H1 (cell line): ENCODE measurements around the gene TMEM120B. TPM values are rescaled to one million over a fixed set of nuclear protein-coding genes. Genes with fewer than 3 reads are reported as not detected.

Experiments used
- CHD7 ChIP-seq: fragments of 300-600 bp; sonication (generic); IDR thresholded peaks from 2 replicates; pipeline ENCODE4 v1.7.1; 2012; ENCODE audit warnings: low read length, moderate library complexity, mild to moderate bottlenecking, inconsistent platforms; ENCODE audit not compliant: insufficient replicate concordance
- EGR1 ChIP-seq: IDR thresholded peaks from 2 replicates; pipeline ENCODE4 v1.6.1; 2011; ENCODE audit warnings: low read depth, low read length, borderline replicate concordance
- JUN ChIP-seq: IDR thresholded peaks from 2 replicates; pipeline ENCODE4 v1.6.1; 2011; ENCODE audit warnings: low read depth, mild to moderate bottlenecking, improper control_type of control experiment, low read length
- JUND ChIP-seq: IDR thresholded peaks from 2 replicates; pipeline ENCODE4 v1.6.1; 2011; ENCODE audit warnings: mild to moderate bottlenecking, improper control_type of control experiment, low read length
- PHF8 ChIP-seq: fragments of 200-600 bp; sonication (generic); conservative IDR thresholded peaks from 2 replicates; pipeline ENCODE4 v1.7.1; 2012; ENCODE audit warnings: low read depth, mild to moderate bottlenecking, inconsistent platforms, low read length, moderate library complexity
- POLR2AphosphoS5 ChIP-seq: IDR thresholded peaks from 2 replicates; pipeline ENCODE4 v1.6.1; 2011; ENCODE audit warnings: low read depth, low read length
- TBP ChIP-seq: IDR thresholded peaks from 2 replicates; pipeline ENCODE4 v1.6.1; 2011; ENCODE audit warnings: low read depth, low read length, improper control_type of control experiment
- polyA plus RNA-seq, 7 experiments: library from polyadenylated mRNA; depleted of rRNA in 3 of 7; stranded (reverse) in 5 of 7; unstranded in 2 of 7; fragments of >200 nt in 5 of 7; fragments of 200-250 nt in 2 of 7; gene quantifications; 1 replicate in 5 of 7; 2 replicates in 1 of 7; 4 replicates in 1 of 7; pipeline versions ENCODE4 v1.2.1 to v1.2.3, GENCODE V29; 2011 to 2013; ENCODE audit warnings: missing spikeins in 2 of 7, mixed read lengths in 2 of 7
- total RNA-seq: library from RNA; stranded (reverse); fragmentation: NEBNext Ultra II Directional; extraction: Animal tissue kit (Norgen Biotek cat#: 25700); gene quantifications from 2 replicates; pipeline ENCODE4 v1.2.1, GENCODE V29; 2021
- TF ChIP-seq, protein P1 (sequence below): IDR thresholded peaks from 2 replicates; pipeline ENCODE4 v1.6.1; 2012; ENCODE audit warnings: low read length, inconsistent platforms

Gene TMEM120B
- total and polyA plus RNA-seq, 2 of the 8 experiments (the other 6 are each of a cell fraction or from before 2014, with no cell fraction given) = 22.0 to 29.1 TPM

DNA sequence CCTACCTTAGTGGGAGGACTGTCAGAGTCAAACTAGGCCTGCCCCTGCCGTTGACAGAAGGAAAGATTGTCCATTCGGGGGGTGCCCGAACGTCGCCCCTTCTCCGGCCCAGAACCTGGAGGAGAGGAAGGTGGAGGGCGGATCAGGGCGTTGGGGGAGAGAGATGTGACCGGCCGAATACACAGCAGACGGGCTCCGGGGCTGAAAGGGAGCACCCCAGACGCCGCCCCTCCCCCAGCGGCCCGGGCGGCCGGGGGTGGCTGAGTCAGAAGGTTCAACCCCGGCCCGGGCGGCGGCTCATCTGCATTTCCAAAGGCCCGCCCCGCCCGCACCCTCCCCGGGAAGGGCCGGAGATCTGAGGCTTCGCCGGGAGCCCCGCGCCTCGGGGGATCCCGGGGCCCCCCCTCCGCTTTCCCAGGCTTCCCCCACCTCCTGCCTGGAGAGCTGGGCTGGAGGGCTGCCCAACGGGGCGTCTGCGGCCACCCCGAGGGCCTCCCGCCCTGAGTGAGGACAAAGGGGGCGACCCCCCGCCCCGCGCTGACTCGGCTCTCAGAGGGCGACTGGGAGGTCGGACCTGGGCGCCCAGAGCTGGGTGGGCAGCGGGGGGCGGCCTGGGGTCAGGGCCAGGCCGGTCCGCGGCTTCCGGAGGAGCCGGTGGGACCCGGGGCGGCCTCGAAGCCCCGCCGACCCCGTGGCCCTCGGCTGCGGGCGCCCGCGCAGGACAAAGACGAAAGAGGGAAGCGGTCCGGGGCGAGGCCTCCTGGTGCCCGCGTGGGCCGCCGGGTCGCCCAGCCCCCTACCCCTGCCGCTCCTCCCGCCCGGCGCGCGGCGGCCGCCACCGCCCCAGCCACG, 87.5 kb downstream of the TMEM120B start (continued):
- TF ChIP-seq CHD7 = peak; percentile 58
- TF ChIP-seq EGR1 = peak; percentile 40; the same call in 1 of the 2 replicates
- TF ChIP-seq JUN = no peak
- TF ChIP-seq TBP = no peak; the same call in 1 of the 2 replicates
- TF ChIP-seq JUND = 0 out of 2 replicates have a peak, but pooled peaks have one; percentile 22
- peak; percentile 31; the same call in 1 of the 2 replicates for TF ChIP-seq POLR2AphosphoS5
- peak; percentile 36; the same call in 1 of the 2 replicates for TF ChIP-seq PHF8
- TF ChIP-seq, protein P1, sequence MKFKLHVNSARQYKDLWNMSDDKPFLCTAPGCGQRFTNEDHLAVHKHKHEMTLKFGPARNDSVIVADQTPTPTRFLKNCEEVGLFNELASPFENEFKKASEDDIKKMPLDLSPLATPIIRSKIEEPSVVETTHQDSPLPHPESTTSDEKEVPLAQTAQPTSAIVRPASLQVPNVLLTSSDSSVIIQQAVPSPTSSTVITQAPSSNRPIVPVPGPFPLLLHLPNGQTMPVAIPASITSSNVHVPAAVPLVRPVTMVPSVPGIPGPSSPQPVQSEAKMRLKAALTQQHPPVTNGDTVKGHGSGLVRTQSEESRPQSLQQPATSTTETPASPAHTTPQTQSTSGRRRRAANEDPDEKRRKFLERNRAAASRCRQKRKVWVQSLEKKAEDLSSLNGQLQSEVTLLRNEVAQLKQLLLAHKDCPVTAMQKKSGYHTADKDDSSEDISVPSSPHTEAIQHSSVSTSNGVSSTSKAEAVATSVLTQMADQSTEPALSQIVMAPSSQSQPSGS = no peak
